IgD-negative memory B cell (primary cell): Measurements from ENCODE around the gene SNCG. TPM values are rescaled to one million over a fixed set of nuclear protein-coding genes. Genes with fewer than 3 reads are reported as not detected.
"Not testable (repeated sequence)": the region's sequence is repeated elsewhere in the genome, so short reads cannot be mapped to it uniquely, and the experiment has no call there.

Source experiments
- H3K27ac Mint-ChIP-seq, 3 donors: one replicate each; pipeline ENCODE4 v1.8.0; 2020 to 2022; ENCODE audit warnings: mild to moderate bottlenecking in 3 of 3, mixed read lengths in 3 of 3, moderate library complexity in 1 of 3
- H3K27me3 Mint-ChIP-seq: one replicate; pipeline ENCODE4 v1.8.0; 2021; ENCODE audit warnings: mixed read lengths
- H3K36me3 Mint-ChIP-seq: one replicate; pipeline ENCODE4 v1.8.0; 2020; ENCODE audit warnings: mild to moderate bottlenecking, mixed read lengths
- H3K4me1 Mint-ChIP-seq, 3 donors: one replicate each; pipeline ENCODE4 v1.8.0; 2020 to 2022; ENCODE audit warnings: mixed read lengths in 3 of 3, mild to moderate bottlenecking in 1 of 3
- H3K4me3 Mint-ChIP-seq, 4 donors: one replicate each; pipeline ENCODE4 v1.8.0; 2020 to 2022; ENCODE audit warnings: mild to moderate bottlenecking in 4 of 4, mixed read lengths in 4 of 4, moderate library complexity in 3 of 4
- H3K9me3 Mint-ChIP-seq, 3 donors: one replicate each; pipeline ENCODE4 v1.8.0; 2020 to 2021; ENCODE audit warnings: mixed read lengths in 3 of 3, mild to moderate bottlenecking in 1 of 3
- polyA plus RNA-seq: library from polyadenylated mRNA; unstranded; fragments of 300-500 nt; fragmentation: Illumina TruSeq; gene quantifications from one replicate; pipeline ENCODE4 v1.2.3, GENCODE V29; 2021

SNCG gene
- polyA plus RNA-seq, 1 donor from 2014 or later, result not detected

DNA sequence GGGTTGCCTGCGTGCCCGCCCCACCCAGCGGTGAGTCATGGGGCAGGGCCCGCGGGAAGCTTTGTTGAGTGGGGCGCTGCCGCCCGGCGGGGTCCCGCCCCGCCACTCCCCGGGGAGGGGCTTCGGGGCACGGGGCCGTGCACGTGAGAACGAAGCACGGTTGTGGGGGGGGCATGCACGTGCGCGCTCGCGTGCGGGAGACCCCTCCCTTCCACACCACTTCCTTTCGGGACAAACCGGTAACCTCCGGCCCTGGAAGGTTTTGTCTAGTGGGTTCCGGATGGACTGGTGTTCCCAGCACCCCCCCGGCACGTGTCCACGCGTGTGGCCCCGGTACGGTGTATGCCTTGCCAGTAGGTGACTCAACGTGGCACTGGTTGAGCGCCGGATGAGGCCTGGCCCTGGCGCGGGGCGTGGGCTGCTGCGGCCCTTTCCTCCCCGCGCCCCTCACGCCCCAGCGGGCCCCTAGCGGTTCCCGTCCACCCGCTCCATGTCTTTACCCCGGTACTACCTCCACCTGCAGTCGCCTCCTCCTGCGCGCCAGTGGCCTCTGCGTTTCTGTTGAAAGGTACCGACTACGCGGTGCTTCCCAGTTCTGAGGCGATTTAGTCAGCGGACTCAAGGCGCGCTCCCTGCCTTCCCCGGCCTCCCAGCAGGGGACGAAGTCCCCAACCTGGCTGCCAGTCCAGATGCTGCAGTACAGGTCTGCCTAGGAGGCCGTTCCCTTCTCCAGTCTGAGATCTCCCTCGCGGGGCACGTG lies 13.0 kb downstream of the SNCG start:
- Mint-ChIP-seq H3K27me3 (peaks cover 5% of the 10 kb centered on the region), H3K9me3 (no peaks in the 10 kb centered on the region), H3K4me3 (peak overlapping the region; percentile 82 to 97 (median 88)), H3K4me1 (peaks cover 3 to 14% (median 10%) of the 10 kb centered on the region in 3 donors), H3K36me3 (no peaks in the 10 kb centered on the region), H3K27ac (peak overlapping the region; percentile 84 to 96 (median 95))

- Mint-ChIP-seq H3K27ac (peak overlapping the region in 2 of 3 donors; percentile 88 to 96), H3K9me3 (no peaks in the 10 kb centered on the region), H3K27me3 (peaks cover 7% of the 10 kb centered on the region), H3K4me3 (peak overlapping the region in 3 of 4 donors; percentile 13 to 83 (median 25)), H3K4me1 (peaks cover 0 to 9% (median 5%) of the 10 kb centered on the region in 3 donors), H3K36me3 (no peaks in the 10 kb centered on the region)
Measured at GRCh38 chr10:86972613-86973380, 14.4 kb downstream of the SNCG start.

DNA sequence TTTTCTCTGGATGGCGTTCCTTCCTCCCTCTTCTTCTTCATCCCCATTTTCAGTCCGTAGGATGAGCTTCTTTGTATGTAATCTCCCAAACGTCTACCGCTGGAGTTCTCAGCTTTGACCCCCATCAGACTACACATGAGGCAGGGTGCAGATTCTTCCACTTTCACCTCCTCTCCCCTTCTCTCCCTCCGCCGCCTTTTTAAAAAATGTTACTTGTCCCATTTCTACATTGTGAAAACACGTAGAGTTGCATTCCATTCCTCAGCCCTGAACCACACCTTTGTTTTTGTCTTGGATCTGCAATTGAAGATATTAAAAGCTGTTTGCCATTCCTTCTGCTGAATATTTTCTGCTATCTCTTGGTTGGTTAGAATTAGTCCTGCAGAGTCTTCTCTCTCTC lies 16.1 kb downstream of the SNCG start:
- Mint-ChIP-seq H3K36me3 (no peaks in the 10 kb centered on the region), H3K27ac (peak overlapping the region in 1 of 3 donors; percentile 7), H3K27me3 (peaks cover 2% of the 10 kb centered on the region), H3K4me1 (peaks cover 0 to 9% (median 5%) of the 10 kb centered on the region in 3 donors), H3K4me3 (no peak overlapping the region), H3K9me3 (no peaks in the 10 kb centered on the region)

GRCh38 chr10:86976362-86977056 lies 18.1 kb downstream of the SNCG start:
- H3K27me3 Mint-ChIP-seq, result peaks cover 2% of the 10 kb centered on the region
- no peaks in the 10 kb centered on the region for H3K36me3 Mint-ChIP-seq
- H3K27ac Mint-ChIP-seq, result no peak overlapping the region
- peaks cover 0 to 2% (median 0%) of the 10 kb centered on the region in 3 donors for H3K9me3 Mint-ChIP-seq
- no peak overlapping the region for H3K4me3 Mint-ChIP-seq
- H3K4me1 Mint-ChIP-seq, result peaks cover 0 to 5% (median 4%) of the 10 kb centered on the region in 3 donors

GRCh38 chr10:86978457-86978856 lies 20.1 kb downstream of the SNCG start:
- H3K27me3 Mint-ChIP-seq, H3K27ac Mint-ChIP-seq, H3K4me3 Mint-ChIP-seq, H3K36me3 Mint-ChIP-seq, H3K9me3 Mint-ChIP-seq, H3K4me1 Mint-ChIP-seq: not testable (repeated sequence)

DNA sequence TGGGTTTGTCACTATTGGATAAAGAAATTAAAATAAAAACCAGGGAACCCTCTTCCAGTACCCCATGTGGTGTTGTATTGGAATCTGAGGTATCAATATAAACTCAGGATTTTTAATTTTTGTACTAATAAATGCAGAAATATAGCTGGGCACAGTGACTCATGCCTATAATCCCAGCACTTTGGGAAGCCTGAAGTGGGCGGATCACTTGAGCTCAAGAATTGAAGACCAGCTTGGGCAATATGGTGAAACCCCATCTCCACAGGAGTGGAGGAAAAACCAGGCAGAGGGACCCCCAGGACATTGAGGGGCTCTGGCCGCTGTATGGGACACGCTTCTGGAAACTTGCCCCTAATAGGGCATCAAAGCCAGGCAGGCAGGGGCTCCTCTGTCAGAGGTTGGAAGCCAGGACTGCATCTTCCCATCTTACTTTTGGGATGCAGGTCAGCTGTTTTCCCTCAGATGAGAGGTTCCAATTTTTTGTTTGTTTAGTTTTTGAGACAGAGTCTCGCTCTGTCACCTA lies 21.0 kb downstream of the SNCG start:
- no peaks in the 10 kb centered on the region for H3K36me3 Mint-ChIP-seq
- peaks cover 2% of the 10 kb centered on the region for H3K27me3 Mint-ChIP-seq
- H3K4me3 Mint-ChIP-seq, result no peak overlapping the region
- H3K4me1 Mint-ChIP-seq, result no peaks in the 10 kb centered on the region
- no peak overlapping the region for H3K27ac Mint-ChIP-seq
- peaks cover 0 to 2% (median 0%) of the 10 kb centered on the region in 3 donors for H3K9me3 Mint-ChIP-seq

DNA sequence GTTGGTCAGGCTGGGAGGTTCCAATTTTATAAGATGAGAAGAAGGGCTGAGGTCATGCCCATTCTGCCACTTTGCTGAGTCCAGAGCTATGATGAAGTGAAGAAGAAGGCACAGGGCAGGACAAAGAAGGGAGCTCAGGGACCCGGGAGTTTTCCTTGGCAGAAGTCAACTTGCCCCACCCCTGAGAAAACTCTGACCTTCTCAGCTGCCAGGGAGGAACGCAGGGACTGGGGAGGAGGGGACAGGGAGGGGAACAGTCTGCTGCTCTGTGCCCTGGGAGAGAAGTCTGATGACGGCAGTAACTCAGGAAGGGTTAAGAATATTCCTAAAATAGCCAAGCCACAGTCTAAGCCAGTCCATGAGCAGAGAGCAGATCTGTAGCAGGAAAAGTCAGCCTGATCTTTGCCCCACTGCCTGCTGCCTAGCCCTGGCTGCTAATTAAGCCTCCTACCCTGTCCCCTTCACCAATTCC lies 21.6 kb downstream of the SNCG start:
- peaks cover 0 to 2% (median 0%) of the 10 kb centered on the region in 3 donors for H3K9me3 Mint-ChIP-seq
- H3K4me1 Mint-ChIP-seq, result no peaks in the 10 kb centered on the region
- H3K27me3 Mint-ChIP-seq, result peaks cover 2% of the 10 kb centered on the region
- H3K4me3 Mint-ChIP-seq, result no peak overlapping the region
- H3K36me3 Mint-ChIP-seq, result no peaks in the 10 kb centered on the region
- no peak overlapping the region for H3K27ac Mint-ChIP-seq

- not testable (repeated sequence) for H3K4me3 Mint-ChIP-seq, H3K27me3 Mint-ChIP-seq, H3K4me1 Mint-ChIP-seq, H3K27ac Mint-ChIP-seq, H3K9me3 Mint-ChIP-seq, H3K36me3 Mint-ChIP-seq
Measured at GRCh38 chr10:86981020-86981419, 22.6 kb downstream of the SNCG start.

DNA sequence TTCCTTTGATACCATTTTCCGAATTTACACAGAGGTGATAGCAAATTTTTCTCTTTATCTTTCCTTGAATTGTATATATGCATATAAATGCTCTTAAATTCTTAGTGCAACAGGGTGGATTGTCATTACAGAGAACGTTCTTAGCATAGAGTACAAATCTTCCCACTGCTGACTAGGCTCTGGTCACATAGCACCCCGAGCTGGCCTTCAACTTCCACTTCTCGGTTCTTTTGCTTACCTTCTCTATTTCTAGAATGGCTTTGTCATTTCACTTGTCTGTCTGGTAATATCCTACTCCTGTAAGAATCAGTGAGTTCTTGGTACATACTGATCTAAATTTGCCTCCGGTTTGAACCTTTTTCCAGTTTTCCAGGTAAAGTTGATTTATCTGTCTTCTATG lies 23.3 kb downstream of the SNCG start:
- Mint-ChIP-seq H3K27ac (no peak overlapping the region), H3K4me1 (no peaks in the 10 kb centered on the region), H3K27me3 (peaks cover 2% of the 10 kb centered on the region), H3K36me3 (no peaks in the 10 kb centered on the region), H3K9me3 (peaks cover 0 to 2% (median 0%) of the 10 kb centered on the region in 3 donors), H3K4me3 (no peak overlapping the region)

DNA sequence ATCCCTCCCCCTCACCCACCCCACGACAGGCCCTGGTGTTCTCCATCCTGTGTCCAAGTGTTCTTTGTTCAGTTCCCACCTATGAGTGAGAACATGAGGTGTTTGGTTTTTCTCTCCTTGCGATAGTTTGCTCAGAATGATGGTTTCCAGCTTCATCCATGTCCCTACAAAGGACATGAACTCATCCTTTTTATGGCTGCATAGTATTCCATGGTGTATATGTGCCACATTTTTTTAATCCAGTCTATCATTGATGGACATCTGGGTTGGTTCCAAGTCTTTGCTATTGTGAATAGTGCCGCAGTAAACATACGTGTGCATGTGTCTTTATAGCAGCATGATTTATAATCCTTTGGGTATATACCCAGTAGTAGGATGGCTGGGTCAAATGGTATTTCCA lies 26.1 kb downstream of the SNCG start:
- not testable (repeated sequence) for H3K27me3 Mint-ChIP-seq, H3K4me3 Mint-ChIP-seq, H3K9me3 Mint-ChIP-seq, H3K36me3 Mint-ChIP-seq, H3K27ac Mint-ChIP-seq, H3K4me1 Mint-ChIP-seq

DNA sequence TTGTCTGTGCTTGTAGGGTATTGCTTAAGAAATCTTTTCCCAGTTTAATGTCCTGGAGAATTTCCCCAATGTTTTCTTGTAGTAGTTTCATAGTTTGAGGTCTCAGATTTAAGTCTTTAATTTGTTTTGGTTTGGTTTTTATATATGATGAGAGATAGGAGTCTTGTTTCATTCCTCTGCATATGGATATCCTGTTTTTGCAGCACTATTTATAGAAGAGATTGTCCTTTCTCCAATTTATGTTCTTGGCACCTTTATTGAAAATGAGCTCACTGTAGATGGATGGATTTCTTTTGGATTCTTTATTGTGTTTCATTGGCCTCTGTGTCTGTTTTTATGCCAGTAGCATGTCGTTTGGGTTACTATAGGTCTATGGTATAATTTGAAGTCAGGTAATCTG lies 30.1 kb downstream of the SNCG start:
- Mint-ChIP-seq H3K27me3 (peaks cover 10% of the 10 kb centered on the region), H3K4me1 (no peaks in the 10 kb centered on the region), H3K36me3 (peaks cover 2% of the 10 kb centered on the region), H3K4me3 (no peak overlapping the region), H3K27ac (no peak overlapping the region), H3K9me3 (no peaks in the 10 kb centered on the region)

- not testable (repeated sequence) for H3K36me3 Mint-ChIP-seq, H3K9me3 Mint-ChIP-seq, H3K4me3 Mint-ChIP-seq, H3K27me3 Mint-ChIP-seq, H3K4me1 Mint-ChIP-seq, H3K27ac Mint-ChIP-seq
Measured at GRCh38 chr10:86991362-86991761, 33.0 kb downstream of the SNCG start.

GRCh38 chr10:86992456-86992855 lies 34.1 kb downstream of the SNCG start:
- H3K27me3 Mint-ChIP-seq, result peaks cover 10% of the 10 kb centered on the region
- no peak overlapping the region for H3K27ac Mint-ChIP-seq
- peaks cover 2% of the 10 kb centered on the region for H3K36me3 Mint-ChIP-seq
- H3K4me3 Mint-ChIP-seq, result no peak overlapping the region
- no peaks in the 10 kb centered on the region for H3K4me1 Mint-ChIP-seq
- H3K9me3 Mint-ChIP-seq, result no peaks in the 10 kb centered on the region

GRCh38 chr10:86992929-86993328 lies 34.5 kb downstream of the SNCG start:
- no peaks in the 10 kb centered on the region for H3K9me3 Mint-ChIP-seq

DNA sequence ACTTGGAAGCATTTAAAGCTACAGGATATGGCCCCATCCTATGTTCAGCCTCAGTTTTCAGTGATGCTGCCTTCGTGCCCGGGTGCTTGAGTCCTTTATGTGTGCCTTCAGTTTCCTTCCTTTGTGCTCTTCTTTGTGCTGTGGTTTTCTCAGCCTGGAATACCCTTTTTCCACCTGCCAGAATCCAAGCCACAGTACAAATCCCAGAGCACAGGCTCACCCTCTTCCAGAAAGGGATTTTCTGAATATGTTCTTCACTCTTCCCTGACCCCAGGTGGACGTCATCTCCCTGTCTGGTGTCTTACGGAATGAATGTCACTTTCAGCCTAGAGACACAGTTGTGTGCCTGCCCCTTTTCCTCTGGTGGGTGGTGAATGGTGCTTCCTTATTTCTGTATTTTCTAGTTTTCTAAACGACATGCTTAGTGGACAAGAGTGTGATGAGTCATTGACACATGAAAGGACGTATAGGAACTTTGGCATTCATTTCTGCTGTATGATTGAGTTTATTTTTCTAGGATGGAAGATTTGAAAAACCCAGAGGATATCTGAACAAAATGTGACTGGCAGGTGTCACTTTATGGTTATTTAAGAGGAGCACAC lies 41.5 kb downstream of the SNCG start:
- not testable (repeated sequence) for H3K36me3 Mint-ChIP-seq, H3K4me1 Mint-ChIP-seq, H3K9me3 Mint-ChIP-seq, H3K27ac Mint-ChIP-seq, H3K27me3 Mint-ChIP-seq, H3K4me3 Mint-ChIP-seq

More at GRCh38 chr10:86992929-86993328, 34.5 kb downstream of the SNCG start:
- Mint-ChIP-seq H3K4me3 (no peak overlapping the region), H3K27me3 (peaks cover 10% of the 10 kb centered on the region), H3K36me3 (peaks cover 2% of the 10 kb centered on the region), H3K27ac (no peak overlapping the region), H3K4me1 (no peaks in the 10 kb centered on the region)
